H1 (cell line): ENCODE data around the gene KHDRBS1. TPM values are rescaled to one million over a fixed set of nuclear protein-coding genes. Genes with fewer than 3 reads are reported as not detected.

Source experiments
- CBX8 ChIP-seq: fragments of 300-800, 300-1000 bp; sonication (generic); IDR thresholded peaks from 2 replicates; pipeline ENCODE4 v1.7.1; 2016; ENCODE audit warnings: low read depth, low read length, borderline replicate concordance
- KDM4A ChIP-seq: IDR thresholded peaks from one replicate; pipeline ENCODE4 v1.7.1; 2012; ENCODE audit warnings: low read depth, mild to moderate bottlenecking, moderate library complexity, low read length, inconsistent platforms; ENCODE audit not compliant: severe bottlenecking
- NANOG ChIP-seq: IDR thresholded peaks from 2 replicates; pipeline ENCODE4 v1.6.1; 2011; ENCODE audit warnings: low read length, low read depth, mild to moderate bottlenecking, inconsistent platforms; ENCODE audit not compliant: insufficient read depth, poor library complexity, severe bottlenecking
- SUZ12 ChIP-seq: fragments of 200-600 bp; sonication (generic); IDR thresholded peaks from 2 replicates; pipeline ENCODE4 v1.6.1; 2012; ENCODE audit warnings: mild to moderate bottlenecking, inconsistent platforms, low read length, moderate library complexity, mixed read lengths
- polyA plus RNA-seq, 7 experiments: library from polyadenylated mRNA; depleted of rRNA in 3 of 7; stranded (reverse) in 5 of 7; unstranded in 2 of 7; fragments of >200 nt in 5 of 7; fragments of 200-250 nt in 2 of 7; gene quantifications; 1 replicate in 5 of 7; 2 replicates in 1 of 7; 4 replicates in 1 of 7; pipeline versions ENCODE4 v1.2.1 to v1.2.3, GENCODE V29; 2011 to 2013; ENCODE audit warnings: missing spikeins in 2 of 7, mixed read lengths in 2 of 7
- total RNA-seq: library from RNA; stranded (reverse); fragmentation: NEBNext Ultra II Directional; extraction: Animal tissue kit (Norgen Biotek cat#: 25700); gene quantifications from 2 replicates; pipeline ENCODE4 v1.2.1, GENCODE V29; 2021
- TF ChIP-seq, protein P1 (sequence below), 3 experiments: IDR thresholded peaks; 1 replicate in 2 of 3; 2 replicates in 1 of 3; pipeline versions ENCODE4 v1.5.1 to v1.6.1; 2011; ENCODE audit warnings: low read length in 3 of 3, mild to moderate bottlenecking in 3 of 3, inconsistent platforms in 2 of 3, low read depth in 1 of 3, moderate library complexity in 1 of 3; ENCODE audit not compliant: insufficient read depth in 1 of 3; ENCODE audit errors: control extremely low read depth in 1 of 3

KHDRBS1 gene
- total and polyA plus RNA-seq, 2 of the 8 experiments (the other 6 are each of a cell fraction or from before 2014, with no cell fraction given), result 53.8 to 284 TPM

DNA sequence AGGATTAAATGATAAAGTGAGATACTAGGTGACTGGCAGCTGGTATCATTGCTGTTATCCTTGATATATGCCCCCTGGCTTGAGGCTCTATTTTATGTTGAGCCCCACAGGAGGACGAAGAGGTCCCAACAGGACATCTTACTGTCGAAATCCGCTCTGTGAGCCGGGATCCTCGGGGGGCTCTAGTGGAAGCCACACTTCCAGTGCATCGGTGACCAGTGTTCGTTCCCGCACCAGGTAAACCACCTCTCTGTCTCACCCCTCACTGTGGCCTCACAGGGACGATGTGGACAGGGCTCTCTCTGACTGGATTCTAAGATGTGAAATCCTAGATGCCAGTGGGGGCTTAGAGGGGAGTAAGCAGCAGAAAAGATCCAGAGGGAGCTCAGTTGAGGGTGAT lies 61.2 kb downstream of the KHDRBS1 start (continued):
- TF ChIP-seq, protein P1, sequence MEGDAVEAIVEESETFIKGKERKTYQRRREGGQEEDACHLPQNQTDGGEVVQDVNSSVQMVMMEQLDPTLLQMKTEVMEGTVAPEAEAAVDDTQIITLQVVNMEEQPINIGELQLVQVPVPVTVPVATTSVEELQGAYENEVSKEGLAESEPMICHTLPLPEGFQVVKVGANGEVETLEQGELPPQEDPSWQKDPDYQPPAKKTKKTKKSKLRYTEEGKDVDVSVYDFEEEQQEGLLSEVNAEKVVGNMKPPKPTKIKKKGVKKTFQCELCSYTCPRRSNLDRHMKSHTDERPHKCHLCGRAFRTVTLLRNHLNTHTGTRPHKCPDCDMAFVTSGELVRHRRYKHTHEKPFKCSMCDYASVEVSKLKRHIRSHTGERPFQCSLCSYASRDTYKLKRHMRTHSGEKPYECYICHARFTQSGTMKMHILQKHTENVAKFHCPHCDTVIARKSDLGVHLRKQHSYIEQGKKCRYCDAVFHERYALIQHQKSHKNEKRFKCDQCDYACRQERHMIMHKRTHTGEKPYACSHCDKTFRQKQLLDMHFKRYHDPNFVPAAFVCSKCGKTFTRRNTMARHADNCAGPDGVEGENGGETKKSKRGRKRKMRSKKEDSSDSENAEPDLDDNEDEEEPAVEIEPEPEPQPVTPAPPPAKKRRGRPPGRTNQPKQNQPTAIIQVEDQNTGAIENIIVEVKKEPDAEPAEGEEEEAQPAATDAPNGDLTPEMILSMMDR (IDR thresholded peaks at IDR 0.05; ENCODE audit: control extremely low read depth in 1 of 3, insufficient read depth in 1 of 3, low read depth in 1 of 3, low read length in 3 of 3), result no peak
- TF ChIP-seq KDM4A (no peak), CBX8 (no peak), SUZ12 (no peak), NANOG (no peak)
